ENCODE results near the gene MVK. TPM values are rescaled to one million over a fixed set of nuclear protein-coding genes. Genes with fewer than 3 reads are reported as not detected.

Gene MVK
- total and polyA plus RNA-seq, 3 donors from 2014 or later = 49.8 to 63.6 (median 63.1) TPM

- Histone ChIP-seq H3K4me3 (no peak overlapping the region), H3K27ac (no peak overlapping the region), H3K4me1 (peaks cover 2% of the 10 kb centered on the region), H3K36me3 (ENCODE audit: low read depth, missing control alignments) (no peaks in the 10 kb centered on the region), H3K9me3 (no peaks in the 10 kb centered on the region), H3K27me3 (no peaks in the 10 kb centered on the region)
- no peak for TF ChIP-seq CTCF (IDR thresholded peaks at IDR 0.05)
- TF ChIP-seq POLR2A (IDR thresholded peaks at IDR 0.05) = no peak
- no peak for DNase-seq
- intact Hi-C loops (cut with DNase I; ENCODE audit: low total_unique reads) = no loop called here
- 88 to 92% methylated on average over 7 of the region's 7 CpGs for WGBS, 2 donors
Measured at GRCh38 chr12:109579639-109580038, 6.0 kb downstream of the MVK start.

- Histone ChIP-seq H3K4me1 (no peaks in the 10 kb centered on the region), H3K36me3 (ENCODE audit: low read depth, missing control alignments) (no peaks in the 10 kb centered on the region), H3K27ac (no peak overlapping the region), H3K9me3 (no peaks in the 10 kb centered on the region), H3K4me3 (no peak overlapping the region), H3K27me3 (no peaks in the 10 kb centered on the region)
- DNase-seq = no peak
- intact Hi-C loops (cut with DNase I; ENCODE audit: low total_unique reads) = no loop called here
- 82 to 87% methylated on average over 8 of the region's 8 CpGs for WGBS, 2 donors
- no peak for TF ChIP-seq CTCF (IDR thresholded peaks at IDR 0.05)
- no peak for TF ChIP-seq POLR2A (IDR thresholded peaks at IDR 0.05)
Measured at GRCh38 chr12:109580272-109580671, 6.7 kb downstream of the MVK start.

GRCh38 chr12:109580684-109581333, 7.2 kb downstream of the MVK start:
- Histone ChIP-seq H3K27me3 (no peaks in the 10 kb centered on the region), H3K9me3 (no peaks in the 10 kb centered on the region), H3K4me3 (no peak overlapping the region), H3K36me3 (ENCODE audit: low read depth, missing control alignments) (no peaks in the 10 kb centered on the region), H3K4me1 (no peaks in the 10 kb centered on the region), H3K27ac (no peak overlapping the region)
- no peak for DNase-seq
- intact Hi-C loops (cut with DNase I; ENCODE audit: low total_unique reads) = no loop called here
- no peak for TF ChIP-seq POLR2A (IDR thresholded peaks at IDR 0.05)
- no peak for TF ChIP-seq CTCF (IDR thresholded peaks at IDR 0.05)
- 87 to 93% methylated on average over 13 of the region's 13 CpGs for WGBS, 2 donors

GRCh38 chr12:109581334-109581691, 7.7 kb downstream of the MVK start:
- H3K27ac ChIP-seq = no peak overlapping the region
- WGBS, 2 donors = 91 to 93% methylated on average over 12 to 18 of the region's 18 CpGs
- no peaks in the 10 kb centered on the region for H3K27me3 ChIP-seq
- H3K4me1 ChIP-seq = no peaks in the 10 kb centered on the region
- H3K9me3 ChIP-seq = no peaks in the 10 kb centered on the region
- intact Hi-C loops (cut with DNase I; ENCODE audit: low total_unique reads) = no loop called here
- DNase-seq = no peak
- TF ChIP-seq POLR2A (IDR thresholded peaks at IDR 0.05) = no peak
- TF ChIP-seq CTCF (IDR thresholded peaks at IDR 0.05) = no peak
- H3K4me3 ChIP-seq = no peak overlapping the region
- H3K36me3 ChIP-seq (ENCODE audit: low read depth, missing control alignments) = no peaks in the 10 kb centered on the region

- no peak overlapping the region for H3K27ac ChIP-seq
- TF ChIP-seq POLR2A (IDR thresholded peaks at IDR 0.05) (no peak), CTCF (IDR thresholded peaks at IDR 0.05) (no peak)
- no peak overlapping the region for H3K4me3 ChIP-seq
- no peak for DNase-seq
- intact Hi-C loops (cut with DNase I; ENCODE audit: low total_unique reads) = no loop called here
- H3K9me3 ChIP-seq = no peaks in the 10 kb centered on the region
- H3K4me1 ChIP-seq = no peaks in the 10 kb centered on the region
- no peaks in the 10 kb centered on the region for H3K36me3 ChIP-seq (ENCODE audit: low read depth, missing control alignments)
- 78 to 90% methylated on average over 8 of the region's 8 CpGs for WGBS, 2 donors
- H3K27me3 ChIP-seq = no peaks in the 10 kb centered on the region
Measured at GRCh38 chr12:109581856-109582255, 8.3 kb downstream of the MVK start.
